ENCODE data around the gene PCARE.

- TF ChIP-seq POLR2A (IDR thresholded peaks at IDR 0.05) (no peak), CTCF (IDR thresholded peaks at IDR 0.05) (no peak)
Measured at GRCh38 chr2:29063646-29064345, 10.5 kb downstream of the PCARE start.
